Esophagus muscularis mucosa (tissue), 4 donors: ENCODE data around the gene HSD17B11.

Source experiments
- CTCF ChIP-seq, 3 experiments: fragments of 200-600 bp in 2 of 3; fragments of 450-650 bp in 1 of 3; sonication (generic) in 2 of 3; IDR thresholded peaks; one replicate each; pipeline ENCODE4 v1.5.1; 2017 to 2019; ENCODE audit warnings: antibody characterized with exemption in 3 of 3, mild to moderate bottlenecking in 2 of 3, moderate library complexity in 1 of 3
- EP300 ChIP-seq: sonication (generic); formaldehyde crosslinking; IDR thresholded peaks from one replicate; pipeline ENCODE4 v1.6.1; 2017; ENCODE audit warnings: antibody characterized with exemption
- POLR2A ChIP-seq: fragments of 450-650 bp; IDR thresholded peaks from one replicate; pipeline ENCODE4 v1.6.1; 2017; ENCODE audit warnings: antibody characterized with exemption, moderate library complexity, mild to moderate bottlenecking, low read depth
- POLR2AphosphoS5 ChIP-seq, 2 donors: sonication (generic); formaldehyde crosslinking; IDR thresholded peaks; one replicate each; pipeline ENCODE4 v1.6.1; 2017; ENCODE audit warnings: antibody characterized with exemption in 2 of 2

- TF ChIP-seq CTCF (IDR thresholded peaks at IDR 0.05) (no peak), POLR2AphosphoS5 (IDR thresholded peaks at IDR 0.05) (no peak), POLR2A (no peak), EP300 (no peak)
These were observed 48.1 kb downstream of the HSD17B11 start for GRCh38 chr4:87342872-87343271.
